Measurements from ENCODE around the gene SHC3. TPM values are rescaled to one million over a fixed set of nuclear protein-coding genes. Genes with fewer than 3 reads are reported as not detected.

SHC3 gene
- total RNA-seq, 1 experiment from 2014 or later, result 1.8 TPM

DNA sequence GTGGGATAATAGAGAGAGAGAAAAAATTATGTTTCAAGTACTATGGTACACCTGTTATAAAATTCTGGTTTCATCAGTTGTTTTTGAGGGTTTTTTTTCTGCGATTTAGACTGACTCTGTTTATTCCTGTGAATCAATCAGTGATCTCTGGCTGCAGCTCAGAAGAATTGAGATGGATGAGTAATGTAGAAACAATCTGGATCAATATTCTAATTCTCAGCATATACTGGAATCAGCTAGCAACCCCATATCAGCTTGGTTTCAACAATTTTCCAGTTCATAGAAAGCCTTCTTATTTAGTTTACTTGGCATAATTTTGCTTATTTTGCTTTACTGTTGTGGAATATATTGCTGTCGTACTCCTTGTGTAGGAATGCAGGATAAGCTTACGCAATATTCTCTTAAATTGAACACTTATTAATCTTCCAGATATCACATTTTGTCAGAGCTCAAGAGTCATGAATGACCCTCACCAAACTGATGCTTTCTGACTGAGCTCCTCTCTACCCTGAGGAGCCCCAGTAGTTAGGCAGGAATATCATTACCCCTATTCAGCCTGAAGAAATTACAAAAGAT is 42.9 kb downstream of the SHC3 start:
- H3K4ac ChIP-seq (ENCODE audit: low read depth, low read length), result no peak overlapping the region
- H2BK20ac ChIP-seq (ENCODE audit: low read depth, low read length, poor library complexity, severe bottlenecking), result no peak overlapping the region
- no CpG with 5 or more reads among the region's 3 CpGs for WGBS (ENCODE audit: extremely low coverage, insufficient read length, low lambda C conversion rate)
- H3K4me1 ChIP-seq (ENCODE audit: insufficient read depth, low read length), result no peaks in the 10 kb centered on the region
- peaks cover 0 to 7% of the 10 kb centered on the region in 2 experiments; a peak in 1 of 4 replicates for H3K4me1 Mint-ChIP-seq
- H3K23me2 ChIP-seq (ENCODE audit: insufficient read length, low read depth, low read length, poor library complexity, severe bottlenecking), result no peaks in the 10 kb centered on the region
- H3K27me3 Mint-ChIP-seq (ENCODE audit: low read depth), result peaks cover 1% of the 10 kb centered on the region; the same call in 1 of the 2 replicates
- no peaks in the 10 kb centered on the region for H3K79me1 ChIP-seq (ENCODE audit: insufficient read depth, low read depth, low read length, poor library complexity, severe bottlenecking)
- no peak overlapping the region for H4K5ac ChIP-seq (ENCODE audit: insufficient read length, low read depth, low read length)
- no peak overlapping the region for H2BK5ac ChIP-seq (ENCODE audit: insufficient read length, low read length)
- H4K91ac ChIP-seq (ENCODE audit: insufficient read length, low read depth, low read length), result no peak overlapping the region
- peaks cover 17 to 39% of the 10 kb centered on the region in 2 experiments for H3K9me3 Mint-ChIP-seq
- no peak for TF ChIP-seq CTCF (conservative IDR thresholded peaks at IDR 0.05)
- no peak overlapping the region for H3T11ph ChIP-seq (ENCODE audit: low read length)
- no peak overlapping the region for H3K27ac Mint-ChIP-seq
- H4K20me1 ChIP-seq (ENCODE audit: control insufficient read depth, insufficient read depth, insufficient read length), result no peaks in the 10 kb centered on the region
- no peak overlapping the region for H3K23ac ChIP-seq (ENCODE audit: insufficient read length, low read depth, low read length)
- H2BK120ac ChIP-seq (ENCODE audit: low read depth, low read length, poor library complexity, severe bottlenecking), result no peak overlapping the region
- H3K18ac ChIP-seq (ENCODE audit: insufficient read length, low read depth, low read length), result no peak overlapping the region
- no peak overlapping the region for H2AFZ ChIP-seq (ENCODE audit: low read length)
- H3K14ac ChIP-seq (ENCODE audit: insufficient read depth, low read length), result no peak overlapping the region
- H3K4me2 ChIP-seq (ENCODE audit: insufficient read depth, insufficient read length, low read length), result no peak overlapping the region
- H3K9ac ChIP-seq (ENCODE audit: extremely low read depth, insufficient read length, low read length), result no peak overlapping the region
- no peak overlapping the region for H4K8ac ChIP-seq (replicated peaks; ENCODE audit: insufficient read length, low read depth, low read length)
- no peak overlapping the region for H2BK12ac ChIP-seq (ENCODE audit: insufficient read length, low read depth, low read length)
- no peak for DNase-seq
- H3K36me3 Mint-ChIP-seq (ENCODE audit: insufficient read depth in 1 of 3, low read depth in 3 of 3), result peaks cover 4 to 8% (median 5%) of the 10 kb centered on the region in 3 experiments; a peak in 4 of 7 replicates
- H2AK5ac ChIP-seq (ENCODE audit: insufficient read length, low read length), result no peak overlapping the region
- H3K27me3 ChIP-seq (ENCODE audit: insufficient read depth, low read length), result no peaks in the 10 kb centered on the region
- H3K4me3 Mint-ChIP-seq, result no peak overlapping the region
- no peaks in the 10 kb centered on the region for H3K79me2 ChIP-seq (ENCODE audit: insufficient read depth, low read length)
- H3K9me3 ChIP-seq (ENCODE audit: control insufficient read depth, low read depth, low read length), result no peaks in the 10 kb centered on the region
- H3K27ac ChIP-seq (ENCODE audit: insufficient read length, low read depth, low read length), result no peak overlapping the region
- H3K56ac ChIP-seq (ENCODE audit: insufficient read length, low read depth, low read length), result no peak overlapping the region
- no peak overlapping the region for H2BK15ac ChIP-seq (ENCODE audit: low read depth, low read length)

Data from H9 (cell line).